ENCODE measurements around the gene DGKH. TPM values are rescaled to one million over a fixed set of nuclear protein-coding genes. Genes with fewer than 3 reads are reported as not detected.

The DGKH gene
- total and polyA plus RNA-seq, 10 of the 15 experiments (the other 5 are each of a cell fraction or from before 2014, with no cell fraction given), result 1.3 to 15.2 (median 7.3) TPM

DNA sequence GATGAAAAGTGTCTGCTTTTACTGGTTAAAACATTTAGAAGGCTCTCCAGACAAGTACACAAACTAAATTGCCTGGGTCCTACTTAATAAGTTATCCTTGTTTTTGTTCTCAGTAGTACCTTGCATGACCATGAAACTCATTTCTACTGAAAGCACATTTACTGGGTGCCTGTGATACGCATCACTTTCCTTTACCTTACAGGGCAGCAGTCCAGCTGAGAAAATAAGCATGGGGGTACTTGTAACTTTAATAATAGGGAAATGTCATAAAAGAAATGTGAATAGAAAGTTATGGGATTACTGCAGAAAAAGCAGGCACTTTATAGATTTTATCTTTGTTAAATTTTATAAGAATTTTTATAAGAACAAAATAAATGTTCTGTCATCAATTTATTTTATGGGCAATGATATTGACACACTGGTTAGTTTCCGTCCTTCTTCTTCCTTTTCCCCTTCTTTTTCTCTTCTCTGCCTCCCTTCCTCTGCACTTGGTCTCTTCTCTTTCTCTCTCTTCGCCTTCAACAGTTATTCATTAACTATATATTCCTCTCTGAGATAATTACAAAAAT lies 116.2 kb downstream of the DGKH start:
- no peak for TF ChIP-seq FOXM1 (IDR thresholded peaks at IDR 0.05; ENCODE audit: low read depth, low read length)
- no peak for TF ChIP-seq POLR2A (IDR thresholded peaks at IDR 0.05; ENCODE audit: low read depth, low read length)
- TF ChIP-seq, protein P1, sequence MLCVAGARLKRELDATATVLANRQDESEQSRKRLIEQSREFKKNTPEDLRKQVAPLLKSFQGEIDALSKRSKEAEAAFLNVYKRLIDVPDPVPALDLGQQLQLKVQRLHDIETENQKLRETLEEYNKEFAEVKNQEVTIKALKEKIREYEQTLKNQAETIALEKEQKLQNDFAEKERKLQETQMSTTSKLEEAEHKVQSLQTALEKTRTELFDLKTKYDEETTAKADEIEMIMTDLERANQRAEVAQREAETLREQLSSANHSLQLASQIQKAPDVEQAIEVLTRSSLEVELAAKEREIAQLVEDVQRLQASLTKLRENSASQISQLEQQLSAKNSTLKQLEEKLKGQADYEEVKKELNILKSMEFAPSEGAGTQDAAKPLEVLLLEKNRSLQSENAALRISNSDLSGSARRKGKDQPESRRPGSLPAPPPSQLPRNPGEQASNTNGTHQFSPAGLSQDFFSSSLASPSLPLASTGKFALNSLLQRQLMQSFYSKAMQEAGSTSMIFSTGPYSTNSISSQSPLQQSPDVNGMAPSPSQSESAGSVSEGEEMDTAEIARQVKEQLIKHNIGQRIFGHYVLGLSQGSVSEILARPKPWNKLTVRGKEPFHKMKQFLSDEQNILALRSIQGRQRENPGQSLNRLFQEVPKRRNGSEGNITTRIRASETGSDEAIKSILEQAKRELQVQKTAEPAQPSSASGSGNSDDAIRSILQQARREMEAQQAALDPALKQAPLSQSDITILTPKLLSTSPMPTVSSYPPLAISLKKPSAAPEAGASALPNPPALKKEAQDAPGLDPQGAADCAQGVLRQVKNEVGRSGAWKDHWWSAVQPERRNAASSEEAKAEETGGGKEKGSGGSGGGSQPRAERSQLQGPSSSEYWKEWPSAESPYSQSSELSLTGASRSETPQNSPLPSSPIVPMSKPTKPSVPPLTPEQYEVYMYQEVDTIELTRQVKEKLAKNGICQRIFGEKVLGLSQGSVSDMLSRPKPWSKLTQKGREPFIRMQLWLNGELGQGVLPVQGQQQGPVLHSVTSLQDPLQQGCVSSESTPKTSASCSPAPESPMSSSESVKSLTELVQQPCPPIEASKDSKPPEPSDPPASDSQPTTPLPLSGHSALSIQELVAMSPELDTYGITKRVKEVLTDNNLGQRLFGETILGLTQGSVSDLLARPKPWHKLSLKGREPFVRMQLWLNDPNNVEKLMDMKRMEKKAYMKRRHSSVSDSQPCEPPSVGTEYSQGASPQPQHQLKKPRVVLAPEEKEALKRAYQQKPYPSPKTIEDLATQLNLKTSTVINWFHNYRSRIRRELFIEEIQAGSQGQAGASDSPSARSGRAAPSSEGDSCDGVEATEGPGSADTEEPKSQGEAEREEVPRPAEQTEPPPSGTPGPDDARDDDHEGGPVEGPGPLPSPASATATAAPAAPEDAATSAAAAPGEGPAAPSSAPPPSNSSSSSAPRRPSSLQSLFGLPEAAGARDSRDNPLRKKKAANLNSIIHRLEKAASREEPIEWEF (IDR thresholded peaks at IDR 0.05; ENCODE audit: insufficient replicate concordance, low read depth, low read length), result no peak
- no peak for TF ChIP-seq SIN3A (IDR thresholded peaks at IDR 0.05; ENCODE audit: low read depth, low read length)
- TF ChIP-seq SIX5 (IDR thresholded peaks at IDR 0.05; ENCODE audit: low read depth, low read length, severe bottlenecking), result no peak
- TF ChIP-seq NFYB (IDR thresholded peaks at IDR 0.05; ENCODE audit: insufficient read depth, low read depth, low read length), result no peak
- TF ChIP-seq JUNB (IDR thresholded peaks at IDR 0.05), result no peak
- no peak for TF ChIP-seq IKZF1 (conservative IDR thresholded peaks at IDR 0.05)
- no peak for TF ChIP-seq CBFB (IDR thresholded peaks at IDR 0.05; ENCODE audit: low read depth)
- no peak for TF ChIP-seq ASH2L (IDR thresholded peaks at IDR 0.05; ENCODE audit: borderline replicate concordance, low read depth)
- no peak for TF ChIP-seq MEF2B (IDR thresholded peaks at IDR 0.05; ENCODE audit: partially characterized antibody, poor library complexity, severe bottlenecking)
- in situ Hi-C loops (cut with MboI), result no loop called here
- SMC1A ChIA-PET (ENCODE audit: uncharacterized antibody, unreplicated experiment), result interaction anchor here (1.7 kb wide), 1 partner anchor 497 kb away, joined by 4 read pairs; no protein-coding TSS in a partner anchor
- intact Hi-C loops (cut with micrococcal nuclease; ENCODE audit: unreplicated experiment), result no loop called here
- Histone ChIP-seq H3K4me2 (ENCODE audit: control insufficient read depth, insufficient read depth) (no peak overlapping the region), H3K9ac (ENCODE audit: control insufficient read depth, insufficient read depth, low read length) (no peak overlapping the region), H3K27ac (ENCODE audit: control insufficient read depth, insufficient read depth) (no peak overlapping the region), H2AFZ (ENCODE audit: control insufficient read depth, low read depth, low read length) (no peak overlapping the region), H3K79me2 (ENCODE audit: control insufficient read depth, insufficient read depth, low read length) (no peaks in the 10 kb centered on the region), H3K36me3 (ENCODE audit: control insufficient read depth in 2 of 2, insufficient read depth in 2 of 2, low read length in 1 of 2) (peaks cover 2% of the 10 kb centered on the region in 2 experiments; a peak in 3 of 4 replicates), H3K4me1 (ENCODE audit: control insufficient read depth, insufficient read depth, low read length) (no peaks in the 10 kb centered on the region), H3K9me3 (replicated peaks; ENCODE audit: control insufficient read depth, insufficient read depth, low read length) (no peaks in the 10 kb centered on the region), H3K27me3 (replicated peaks in 1 of 2; ENCODE audit: control insufficient read depth in 2 of 2, insufficient read depth in 2 of 2, low read length in 1 of 2) (no peaks in the 10 kb centered on the region), H3K4me3 (no peak overlapping the region), H4K20me1 (ENCODE audit: control insufficient read depth, insufficient read depth) (no peaks in the 10 kb centered on the region)
- CTCF ChIA-PET, result no interaction called here
- POLR2A ChIA-PET, result no interaction called here
- BruUV-seq (replicated peaks), result no TSS peak
- 98% methylated on average over 3 of the region's 3 CpGs for WGBS (ENCODE audit: insufficient coverage, insufficient replicate concordance, low lambda C conversion rate, missing lambda C conversion rate)
- DNase-seq (ENCODE audit: low read depth, low spot score) (no peak), ATAC-seq (no peak), FAIRE-seq (no peak)
- RAD21 ChIA-PET (ENCODE audit: unreplicated experiment), result no interaction called here
